Measurements from ENCODE around the gene MGA.

GRCh38 chr15:41703120-41703519, 42.9 kb downstream of the MGA start:
- TF ChIP-seq REST (IDR thresholded peaks at IDR 0.05; ENCODE audit: insufficient replicate concordance, low read depth) (no peak), CTCF (IDR thresholded peaks at IDR 0.05; ENCODE audit: insufficient read depth, low read length) (no peak), POLR2AphosphoS5 (IDR thresholded peaks at IDR 0.05; ENCODE audit: low read depth) (no peak), SPI1 (IDR thresholded peaks at IDR 0.05; ENCODE audit: borderline replicate concordance, low read depth) (no peak)

Measured in HL-60 (cell line).